Right lobe of liver (tissue), 4 donors: ENCODE data around the gene TRA2B.

Source experiments
- CTCF ChIP-seq, 4 donors: fragments of 200-600 bp in 3 of 4; fragments of 450-650 bp in 1 of 4; IDR thresholded peaks; one replicate each; pipeline versions ENCODE4 v1.5.1 to v1.8.0; 2016 to 2022; ENCODE audit warnings: antibody characterized with exemption in 4 of 4, mild to moderate bottlenecking in 2 of 4
- POLR2A ChIP-seq: fragments of 450-650 bp; IDR thresholded peaks from one replicate; pipeline ENCODE4 v1.6.1; 2017; ENCODE audit warnings: antibody characterized with exemption, mild to moderate bottlenecking
- donor health status: DM: no; HTN: no; CAD: no.
- donor health status: DM: no; HTN: no; CAD: no.
- donor health status: DM: no; HTN: yes; CAD: no.

GRCh38 chr3:185900228-185900627, 37.6 kb downstream of the TRA2B start:
- TF ChIP-seq CTCF (IDR thresholded peaks at IDR 0.05) (no peak), POLR2A (no peak)
